IPS-NIHi11 (cell line): ENCODE results near the gene SETD2.
"Not testable (repeated sequence)": the region's sequence is repeated elsewhere in the genome, so short reads cannot be mapped to it uniquely, and the experiment has no call there.

Experiments used
- DNase-seq: peaks from one replicate; pipeline ENCODE4 v3.0.0; 2012; ENCODE audit warnings: mixed read lengths, low spot score

Gene SETD2

GRCh38 chr3:47097864-47098263, 66.0 kb downstream of the SETD2 start:
- DNase-seq, result no peak

- no peak for DNase-seq
Observed at GRCh38 chr3:47096959-47097358, 67.0 kb downstream of the SETD2 start.

GRCh38 chr3:47092090-47092489, 71.8 kb downstream of the SETD2 start:
- DNase-seq, result no peak

- DNase-seq, result no peak
Observed at GRCh38 chr3:47089630-47090029, 74.3 kb downstream of the SETD2 start.

GRCh38 chr3:47086071-47086470, 77.8 kb downstream of the SETD2 start:
- no peak for DNase-seq

- DNase-seq, result no peak
Observed at GRCh38 chr3:47083786-47084185, 80.1 kb downstream of the SETD2 start.

GRCh38 chr3:47082519-47082918, 81.4 kb downstream of the SETD2 start:
- DNase-seq, result no peak

- DNase-seq, result no peak
Observed at GRCh38 chr3:47079432-47079831, 84.5 kb downstream of the SETD2 start.

GRCh38 chr3:47073685-47074084, 90.2 kb downstream of the SETD2 start:
- no peak for DNase-seq

- DNase-seq, result no peak
Observed at GRCh38 chr3:47070770-47071169, 93.1 kb downstream of the SETD2 start.

GRCh38 chr3:47066259-47066658, 97.7 kb downstream of the SETD2 start:
- not testable (repeated sequence) for DNase-seq

- no peak for DNase-seq
Observed at GRCh38 chr3:47065681-47066080, 98.2 kb downstream of the SETD2 start.

- no peak for DNase-seq
Observed at GRCh38 chr3:47065058-47065457, 98.9 kb downstream of the SETD2 start.

- DNase-seq, result no peak
Observed at GRCh38 chr3:47057212-47057671, 106.7 kb downstream of the SETD2 start.

GRCh38 chr3:47056705-47057104, 107.2 kb downstream of the SETD2 start:
- DNase-seq, result no peak

GRCh38 chr3:47054412-47054811, 109.5 kb downstream of the SETD2 start:
- DNase-seq, result no peak

GRCh38 chr3:47047673-47048072, 116.2 kb downstream of the SETD2 start:
- DNase-seq, result no peak

- DNase-seq, result no peak
Observed at GRCh38 chr3:47047069-47047468, 116.8 kb downstream of the SETD2 start.

GRCh38 chr3:47042231-47042791, 121.6 kb downstream of the SETD2 start:
- DNase-seq, result no peak

GRCh38 chr3:47041114-47041513, 122.8 kb downstream of the SETD2 start:
- no peak for DNase-seq

GRCh38 chr3:47037302-47037701, 126.6 kb downstream of the SETD2 start:
- DNase-seq, result not testable (repeated sequence)

- DNase-seq, result no peak
Observed at GRCh38 chr3:47036145-47036544, 127.8 kb downstream of the SETD2 start.

GRCh38 chr3:47035645-47036044, 128.3 kb downstream of the SETD2 start:
- DNase-seq, result no peak

- DNase-seq, result no peak
Observed at GRCh38 chr3:47034868-47035489, 128.9 kb downstream of the SETD2 start.
